WI38 (cell line): ENCODE data around the gene RANBP17.

ENCODE experiments used
- H3K4me3 ChIP-seq: 2 replicates; pipeline ENCODE4 v1.5.1; 2011; ENCODE audit warnings: low read depth, mild to moderate bottlenecking, control low read depth, low read length
- CTCF ChIP-seq: IDR thresholded peaks from 2 replicates; pipeline ENCODE4 v1.5.1; 2012; ENCODE audit warnings: low read depth, mild to moderate bottlenecking, control low read depth, low read length

Gene RANBP17

GRCh38 chr5:170861917-170862766 lies at the start of gene RANBP17:
RANBP17 (plus strand) TSS chr5:170862018.
- H3K4me3 ChIP-seq: peak within 1 kb of the TSS; percentile 85
- no peak for TF ChIP-seq CTCF

DNA sequence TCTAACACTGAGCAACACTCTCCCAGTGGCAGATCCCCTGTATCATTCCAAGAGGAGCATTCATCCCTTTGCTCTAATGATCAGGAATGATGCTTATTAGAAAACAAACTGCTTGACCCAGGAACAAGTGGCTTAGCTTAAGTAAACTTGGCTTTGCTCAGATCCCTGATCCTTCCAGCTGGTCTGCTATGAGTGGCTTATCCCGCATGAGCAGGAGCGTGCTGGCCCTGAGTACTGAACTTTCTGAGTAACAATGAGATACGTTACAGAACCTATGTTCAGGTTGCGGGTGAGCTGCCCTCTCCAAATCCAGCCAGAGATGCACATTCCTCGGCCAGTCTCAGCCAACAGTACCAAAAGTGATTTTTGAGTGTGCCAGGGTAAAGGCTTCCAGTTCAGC lies 48.6 kb upstream of the RANBP17 start:
- H3K4me3 ChIP-seq: no peak overlapping the region
- no peak for TF ChIP-seq CTCF

DNA sequence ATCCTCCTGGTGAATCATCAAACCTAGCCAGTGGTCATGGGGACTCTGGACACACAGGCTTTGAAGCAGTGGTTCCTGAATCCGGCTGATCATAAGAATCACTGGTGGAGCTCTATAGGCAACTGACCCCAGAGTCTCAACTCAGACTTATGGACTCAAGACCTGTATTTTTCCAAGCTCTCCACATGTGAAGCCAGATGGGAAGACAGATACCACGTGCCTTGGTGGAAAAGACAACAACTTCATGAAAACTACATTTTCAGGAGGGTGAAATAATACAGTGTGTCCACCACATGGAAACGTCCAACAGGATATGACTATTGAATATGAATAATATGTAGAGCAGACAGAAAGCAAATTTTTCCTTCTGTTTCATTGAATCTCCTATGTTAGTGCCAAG lies 44.6 kb upstream of the RANBP17 start:
- TF ChIP-seq CTCF: no peak
- no peak overlapping the region for H3K4me3 ChIP-seq

- no peak for TF ChIP-seq CTCF
- H3K4me3 ChIP-seq: no peak overlapping the region
Observed at GRCh38 chr5:170818232-170818631, 43.6 kb upstream of the RANBP17 start.

GRCh38 chr5:170819824-170820223 lies 42.0 kb upstream of the RANBP17 start:
- H3K4me3 ChIP-seq: no peak overlapping the region
- no peak for TF ChIP-seq CTCF

DNA sequence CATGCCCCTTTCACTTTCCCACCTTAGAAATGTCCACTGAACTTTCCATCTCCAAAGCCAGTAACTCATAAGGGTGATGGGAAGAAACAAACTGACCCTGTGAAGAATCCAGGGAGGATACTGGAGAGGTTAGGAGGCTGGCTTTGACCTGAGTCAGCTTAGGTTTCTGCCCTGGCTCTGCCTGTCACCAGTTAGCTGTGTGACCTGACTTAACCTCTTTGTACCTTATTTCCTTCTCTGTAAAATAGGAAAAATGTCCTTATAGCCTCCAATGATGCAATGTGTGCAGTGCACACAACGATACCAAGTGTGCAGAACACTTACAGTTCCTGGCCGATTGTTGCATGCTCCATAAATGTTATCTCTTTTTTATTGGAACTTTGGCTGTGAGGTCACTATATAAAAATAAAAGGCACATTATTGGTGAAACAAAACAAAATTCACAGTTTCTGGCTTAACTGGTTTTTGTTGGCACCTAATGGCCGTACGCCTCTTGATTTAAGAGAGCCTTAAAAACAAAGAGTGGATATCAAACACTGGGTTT lies 40.5 kb upstream of the RANBP17 start:
- TF ChIP-seq CTCF: no peak
- H3K4me3 ChIP-seq: no peak overlapping the region

DNA sequence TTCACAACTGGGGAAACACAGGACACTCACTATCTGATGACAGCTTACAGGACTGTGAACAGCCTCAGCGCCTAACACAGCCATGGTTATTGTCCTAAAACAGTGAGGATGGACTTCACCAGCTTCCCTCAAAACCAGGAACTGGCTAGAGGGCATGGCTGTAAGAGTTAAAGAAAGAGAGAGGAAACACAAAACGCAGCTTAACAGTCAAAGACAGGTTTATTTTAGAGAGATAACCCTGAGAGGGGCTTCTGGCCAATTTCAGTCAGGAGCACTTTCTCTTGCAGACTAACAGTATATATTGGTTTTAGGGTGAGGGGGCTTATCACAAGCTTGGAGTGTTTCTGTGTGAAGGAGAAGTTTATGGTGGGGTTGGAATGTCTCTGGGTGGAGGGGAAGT lies 35.7 kb upstream of the RANBP17 start:
- TF ChIP-seq CTCF: no peak
- H3K4me3 ChIP-seq: no peak overlapping the region
